HEK293T (cell line): ENCODE results near the gene CACNG7.

ENCODE experiments used
- BHLHE40 ChIP-seq: fragments of 450-650 bp; IDR thresholded peaks from 2 replicates; pipeline ENCODE4 v1.6.1; 2016; ENCODE audit warnings: mild to moderate bottlenecking, moderate library complexity, borderline replicate concordance
- ELF4 ChIP-seq: fragments of 450-650 bp; IDR thresholded peaks from 2 replicates; pipeline ENCODE4 v1.6.1; 2017; ENCODE audit warnings: antibody characterized with exemption
- FOXA1 ChIP-seq: fragments of 450-650 bp; IDR thresholded peaks from 2 replicates; pipeline ENCODE4 v1.6.1; 2016; ENCODE audit warnings: mild to moderate bottlenecking
- FOXM1 ChIP-seq: fragments of 450-650 bp; IDR thresholded peaks from 2 replicates; pipeline ENCODE4 v1.6.1; 2017; ENCODE audit warnings: mild to moderate bottlenecking, borderline replicate concordance
- TARDBP ChIP-seq: fragments of 450-650 bp; IDR thresholded peaks from 2 replicates; pipeline ENCODE4 v1.6.1; 2016

GRCh38 chr19:53988981-53989380, 79.9 kb downstream of the CACNG7 start:
- TF ChIP-seq BHLHE40 (no peak), ELF4 (no peak), TARDBP (no peak), FOXM1 (no peak), FOXA1 (no peak)
